ENCODE results near the gene SH2B2.
"Not testable (repeated sequence)": the region's sequence is repeated elsewhere in the genome, so short reads cannot be mapped to it uniquely, and the experiment has no call there.

SH2B2 gene

GRCh38 chr7:102306916-102307677 lies 20.4 kb downstream of the SH2B2 start:
- peak; percentile 29 for DNase-seq (ENCODE audit: low spot score)

- peak; percentile 29 for DNase-seq (ENCODE audit: low spot score)
These were observed 23.7 kb downstream of the SH2B2 start for GRCh38 chr7:102310414-102310815.

GRCh38 chr7:102312317-102312716 lies 25.6 kb downstream of the SH2B2 start:
- DNase-seq (ENCODE audit: low spot score): no peak

GRCh38 chr7:102313997-102314780 lies 27.5 kb downstream of the SH2B2 start:
- no peak for DNase-seq (ENCODE audit: low spot score)

GRCh38 chr7:102317231-102318059 lies 30.8 kb downstream of the SH2B2 start:
- DNase-seq (ENCODE audit: low spot score): no peak

- DNase-seq (ENCODE audit: low spot score): no peak
These were observed 31.9 kb downstream of the SH2B2 start for GRCh38 chr7:102318482-102318971.

GRCh38 chr7:102319671-102320070 lies 33.0 kb downstream of the SH2B2 start:
- DNase-seq (ENCODE audit: low spot score): no peak

GRCh38 chr7:102320181-102320580 lies 33.5 kb downstream of the SH2B2 start:
- DNase-seq (ENCODE audit: low spot score): no peak

- no peak for DNase-seq (ENCODE audit: low spot score)
These were observed 34.1 kb downstream of the SH2B2 start for GRCh38 chr7:102320601-102321350.

- DNase-seq (ENCODE audit: low spot score): no peak
These were observed 34.9 kb downstream of the SH2B2 start for GRCh38 chr7:102321351-102322201.

GRCh38 chr7:102322202-102322715 lies 35.6 kb downstream of the SH2B2 start:
- no peak for DNase-seq (ENCODE audit: low spot score)

- no peak for DNase-seq (ENCODE audit: low spot score)
These were observed 37.2 kb downstream of the SH2B2 start for GRCh38 chr7:102323914-102324195.

GRCh38 chr7:102325106-102325505 lies 38.4 kb downstream of the SH2B2 start:
- DNase-seq (ENCODE audit: low spot score): not testable (repeated sequence)

- DNase-seq (ENCODE audit: low spot score): no peak
These were observed 39.7 kb downstream of the SH2B2 start for GRCh38 chr7:102326157-102326889.

GRCh38 chr7:102327183-102327582 lies 40.5 kb downstream of the SH2B2 start:
- not testable (repeated sequence) for DNase-seq (ENCODE audit: low spot score)

- not testable (repeated sequence) for DNase-seq (ENCODE audit: low spot score)
These were observed 42.2 kb downstream of the SH2B2 start for GRCh38 chr7:102328863-102329262.

GRCh38 chr7:102329366-102329765 lies 42.7 kb downstream of the SH2B2 start:
- not testable (repeated sequence) for DNase-seq (ENCODE audit: low spot score)

- not testable (repeated sequence) for DNase-seq (ENCODE audit: low spot score)
These were observed 44.2 kb downstream of the SH2B2 start for GRCh38 chr7:102330666-102331460.

- DNase-seq (ENCODE audit: low spot score): not testable (repeated sequence)
These were observed 48.9 kb downstream of the SH2B2 start for GRCh38 chr7:102335574-102335973.
